ENCODE measurements around the gene CWC25.
A peak's percentile ranks its signal among the peaks of the same experiment; 100 is the strongest.

The CWC25 gene

DNA sequence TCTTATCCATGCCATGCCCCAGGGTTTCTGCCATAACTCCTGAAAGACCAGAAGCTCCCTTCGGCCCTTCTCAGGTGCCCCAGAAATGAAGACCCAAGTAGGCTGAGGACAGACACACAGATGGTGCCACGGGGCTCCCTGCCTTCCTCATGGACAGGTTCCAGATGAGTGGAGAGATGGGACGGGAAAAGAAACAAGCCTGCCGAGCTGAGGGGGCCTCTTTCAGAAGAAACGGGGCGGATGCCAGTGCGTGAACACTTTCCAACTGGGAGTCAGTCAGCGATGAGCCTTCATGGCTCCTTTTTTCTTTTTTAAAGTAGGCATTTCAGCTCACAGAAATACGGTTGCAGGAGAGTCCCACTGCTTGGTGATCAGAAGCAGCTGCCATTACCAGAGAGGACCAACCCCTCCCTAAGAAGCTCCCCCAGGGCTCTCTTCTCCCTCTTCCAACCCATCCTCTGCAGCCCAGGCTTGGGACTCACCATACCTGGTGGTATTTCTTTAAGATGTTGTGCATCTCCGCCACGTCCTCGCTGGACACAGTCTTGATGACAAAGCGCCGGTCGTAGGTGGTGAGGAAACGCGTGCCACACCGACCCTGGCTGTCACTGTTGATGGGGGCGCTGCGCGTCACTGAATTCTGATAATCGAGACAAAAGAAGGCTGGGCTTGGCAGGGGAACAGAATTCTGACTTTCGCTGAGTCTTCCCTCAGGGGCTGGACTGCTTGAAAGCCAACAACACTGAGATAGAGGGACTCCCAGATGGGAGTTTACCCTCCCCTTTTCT is 45.0 kb downstream of the CWC25 start:
- no peak for DNase-seq (ENCODE audit: low read depth)
- TF ChIP-seq, protein P1, sequence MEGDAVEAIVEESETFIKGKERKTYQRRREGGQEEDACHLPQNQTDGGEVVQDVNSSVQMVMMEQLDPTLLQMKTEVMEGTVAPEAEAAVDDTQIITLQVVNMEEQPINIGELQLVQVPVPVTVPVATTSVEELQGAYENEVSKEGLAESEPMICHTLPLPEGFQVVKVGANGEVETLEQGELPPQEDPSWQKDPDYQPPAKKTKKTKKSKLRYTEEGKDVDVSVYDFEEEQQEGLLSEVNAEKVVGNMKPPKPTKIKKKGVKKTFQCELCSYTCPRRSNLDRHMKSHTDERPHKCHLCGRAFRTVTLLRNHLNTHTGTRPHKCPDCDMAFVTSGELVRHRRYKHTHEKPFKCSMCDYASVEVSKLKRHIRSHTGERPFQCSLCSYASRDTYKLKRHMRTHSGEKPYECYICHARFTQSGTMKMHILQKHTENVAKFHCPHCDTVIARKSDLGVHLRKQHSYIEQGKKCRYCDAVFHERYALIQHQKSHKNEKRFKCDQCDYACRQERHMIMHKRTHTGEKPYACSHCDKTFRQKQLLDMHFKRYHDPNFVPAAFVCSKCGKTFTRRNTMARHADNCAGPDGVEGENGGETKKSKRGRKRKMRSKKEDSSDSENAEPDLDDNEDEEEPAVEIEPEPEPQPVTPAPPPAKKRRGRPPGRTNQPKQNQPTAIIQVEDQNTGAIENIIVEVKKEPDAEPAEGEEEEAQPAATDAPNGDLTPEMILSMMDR (conservative IDR thresholded peaks at IDR 0.05; ENCODE audit: low read depth, low read length) = no peak

DNA sequence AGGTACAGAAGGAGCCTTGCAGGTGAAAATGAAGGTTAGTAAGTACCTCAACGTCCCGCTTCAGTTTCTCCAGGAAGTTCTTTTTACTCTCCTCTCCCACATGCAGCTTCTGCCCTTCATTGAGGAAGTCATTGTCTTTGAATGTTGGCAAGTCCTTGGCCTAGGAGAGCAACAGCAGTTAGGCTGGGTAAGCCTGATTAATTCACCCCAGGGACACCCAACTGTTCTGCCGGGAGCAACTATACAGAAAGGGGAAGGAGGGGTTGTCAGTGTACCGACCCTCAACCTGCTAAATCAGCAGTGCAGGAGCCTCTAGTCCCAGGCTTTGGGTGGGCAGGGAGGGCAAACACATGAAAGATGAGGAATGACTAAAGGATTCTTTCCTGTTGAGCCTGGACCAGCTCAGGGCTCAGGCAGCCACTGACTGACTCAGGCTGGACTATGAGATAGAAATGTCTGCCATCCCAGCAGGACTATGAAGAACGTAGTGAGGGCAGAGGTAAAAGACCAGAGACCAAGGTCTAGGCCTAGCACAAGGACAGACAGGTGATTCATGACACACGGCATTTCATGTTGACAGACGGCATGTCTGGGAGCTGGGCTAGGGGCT is 47.4 kb downstream of the CWC25 start:
- DNase-seq (ENCODE audit: low read depth) = no peak
- H3K4me3 ChIP-seq (ENCODE audit: low read length) = no peak overlapping the region
- TF ChIP-seq, protein P1 (conservative IDR thresholded peaks at IDR 0.05; ENCODE audit: low read depth, low read length) = no peak

More for the DNA sequence above, 45.0 kb downstream of the CWC25 start:
- H3K4me3 ChIP-seq (ENCODE audit: low read length) = no peak overlapping the region

DNA sequence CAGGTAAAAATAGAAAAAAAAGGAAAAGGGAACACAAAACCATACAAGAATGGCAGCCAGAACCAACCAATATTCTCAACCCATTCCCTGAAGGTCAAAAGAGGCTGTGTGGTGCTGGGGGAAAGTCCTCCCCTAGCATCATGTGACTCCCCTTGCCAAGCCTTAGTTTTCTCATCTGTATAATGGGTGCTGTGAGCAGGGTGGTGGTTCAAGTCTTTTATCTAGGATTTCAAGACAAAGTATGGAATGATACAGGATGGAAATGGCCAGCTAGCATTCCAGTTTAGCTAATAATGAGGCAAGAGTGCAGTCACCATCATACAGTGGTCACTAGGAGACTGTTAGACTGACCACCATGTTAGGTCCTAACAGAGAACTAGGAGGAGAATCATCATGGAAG is 51.9 kb downstream of the CWC25 start:
- DNase-seq (ENCODE audit: low read depth) = no peak
- TF ChIP-seq, protein P1 (conservative IDR thresholded peaks at IDR 0.05; ENCODE audit: low read depth, low read length) = no peak
- H3K4me3 ChIP-seq (ENCODE audit: low read length) = no peak overlapping the region

DNA sequence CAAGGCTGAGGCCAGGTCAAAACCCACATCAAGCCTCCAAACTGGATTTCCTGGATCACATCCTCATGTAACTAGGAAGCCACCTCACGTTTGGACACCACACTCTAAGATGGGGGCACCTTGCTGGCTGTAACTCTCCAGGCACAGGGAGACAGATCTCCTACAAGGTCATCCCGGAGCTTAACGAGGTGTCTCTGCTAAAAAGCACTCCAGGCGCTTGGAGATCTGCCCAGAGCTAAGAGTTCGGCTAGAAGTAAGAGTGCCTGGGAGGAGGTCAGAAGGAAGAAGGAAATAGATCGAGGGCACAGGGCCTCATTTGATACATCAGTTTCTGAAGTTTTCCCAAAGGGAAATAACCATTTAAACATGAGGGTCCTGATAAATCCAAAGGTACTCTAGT is 56.7 kb downstream of the CWC25 start:
- no peak for DNase-seq (ENCODE audit: low read depth)
- TF ChIP-seq, protein P1 (conservative IDR thresholded peaks at IDR 0.05; ENCODE audit: low read depth, low read length) = no peak
- H3K4me3 ChIP-seq (ENCODE audit: low read length) = no peak overlapping the region

DNA sequence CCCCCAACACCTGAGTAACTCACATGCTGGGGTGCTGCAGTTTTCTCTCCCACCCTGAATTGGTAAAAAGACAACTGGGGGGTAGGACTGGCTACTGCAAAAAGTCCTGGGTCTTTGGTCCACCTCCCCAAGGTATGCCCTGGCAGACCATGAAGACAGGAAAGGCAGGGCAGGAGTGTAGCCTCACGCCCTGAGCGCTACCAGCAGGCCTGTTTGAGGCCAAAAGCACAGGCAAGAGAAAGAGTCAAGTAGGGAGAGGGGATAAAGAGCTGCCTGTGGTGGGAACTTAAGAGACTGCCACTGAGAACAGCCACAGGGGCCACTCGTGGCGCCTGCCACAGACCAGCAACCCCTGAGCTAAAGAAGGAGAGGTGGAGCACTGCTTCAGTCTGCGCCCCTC is 58.8 kb downstream of the CWC25 start:
- DNase-seq (ENCODE audit: low read depth) = no peak
- TF ChIP-seq, protein P1 (conservative IDR thresholded peaks at IDR 0.05; ENCODE audit: low read depth, low read length) = no peak
- H3K4me3 ChIP-seq (ENCODE audit: low read length) = no peak overlapping the region

DNA sequence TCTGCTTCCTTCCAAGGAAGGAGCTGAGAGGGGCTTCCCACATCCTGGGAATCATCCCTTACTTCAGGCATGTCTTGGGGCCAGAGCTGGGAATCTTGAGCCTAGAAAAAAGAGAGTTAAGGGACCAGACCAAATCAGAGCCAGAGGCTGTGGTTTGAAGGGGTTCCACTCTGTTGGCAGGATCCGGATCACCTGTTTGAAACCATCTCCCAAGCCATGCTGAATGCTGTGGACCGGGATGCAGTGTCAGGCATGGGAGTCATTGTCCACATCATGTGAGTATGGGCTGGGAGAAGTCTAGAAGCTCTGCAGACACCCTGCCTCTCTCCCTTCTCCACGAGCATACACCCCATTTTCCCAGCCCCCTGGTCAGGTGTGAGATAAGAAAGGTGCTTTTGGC is 62.9 kb downstream of the CWC25 start:
- TF ChIP-seq, protein P1 (conservative IDR thresholded peaks at IDR 0.05; ENCODE audit: low read depth, low read length) = no peak
- no peak overlapping the region for H3K4me3 ChIP-seq (ENCODE audit: low read length)
- DNase-seq (ENCODE audit: low read depth) = no peak

DNA sequence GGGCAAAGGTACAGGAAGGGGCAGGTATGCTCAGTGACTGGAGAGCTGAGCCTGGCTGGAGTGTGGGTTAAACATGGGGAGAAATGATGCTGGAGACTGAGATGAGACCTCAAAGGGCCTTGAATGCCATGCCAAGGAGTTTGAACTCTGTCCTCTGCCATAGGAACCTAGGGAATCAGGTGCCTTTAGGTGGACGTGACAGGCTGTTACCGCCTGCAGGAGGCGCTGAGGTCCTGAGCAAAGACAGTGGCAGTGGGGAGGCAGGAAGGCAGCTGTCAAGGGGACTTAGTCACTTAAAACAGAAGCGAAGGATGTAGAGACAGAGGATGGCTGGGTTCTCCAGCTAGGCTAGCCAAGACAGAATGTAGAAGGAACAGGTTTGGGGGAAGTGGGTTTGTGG is 63.5 kb downstream of the CWC25 start:
- DNase-seq (ENCODE audit: low read depth) = no peak
- H3K4me3 ChIP-seq (ENCODE audit: low read length) = no peak overlapping the region
- TF ChIP-seq, protein P1 (conservative IDR thresholded peaks at IDR 0.05; ENCODE audit: low read depth, low read length) = peak; percentile 54

All from retinal pigment epithelial cell (primary cell).